SU-DHL-6 (cell line): ENCODE results near the gene GNL2.

ENCODE experiments used
- H2AFZ ChIP-seq: fragments of 200-600 bp; sonication (generic); 2 replicates; pipeline ENCODE4 v1.6.1; 2014; ENCODE audit warnings: low read depth, mild to moderate bottlenecking, moderate library complexity, mixed read lengths, antibody characterized with exemption, low read length; ENCODE audit not compliant: severe bottlenecking
- H3F3A ChIP-seq: fragments of 200-600 bp; shearing (Covaris generic); 2 replicates; pipeline ENCODE4 v1.6.0; 2016; ENCODE audit warnings: antibody characterized with exemption, mild to moderate bottlenecking; ENCODE audit not compliant: insufficient read depth
- H3K27ac ChIP-seq: fragments of 200-600 bp; sonication (generic); 2 replicates; pipeline ENCODE4 v1.5.1; 2016; ENCODE audit warnings: low read depth, mild to moderate bottlenecking, low read length, moderate library complexity, mixed read lengths
- H3K27me3 ChIP-seq: fragments of 200-600 bp; sonication (generic), shearing (Covaris generic); 2 replicates; pipeline ENCODE4 v1.6.0; 2014; ENCODE audit warnings: mild to moderate bottlenecking, low read length
- H3K36me3 ChIP-seq: fragments of 200-600 bp; sonication (generic); 2 replicates; pipeline ENCODE4 v1.6.1; 2014; ENCODE audit warnings: mild to moderate bottlenecking, low read length, mixed read lengths
- H3K4me2 ChIP-seq: fragments of 300-600, 200-600 bp; shearing (Covaris generic), sonication (generic); 2 replicates; pipeline ENCODE4 v1.6.0; 2014; ENCODE audit warnings: low read length, low read depth, mild to moderate bottlenecking; ENCODE audit not compliant: poor library complexity, severe bottlenecking
- H3K4me3 ChIP-seq: fragments of 200-600 bp; sonication (generic); 2 replicates; pipeline ENCODE4 v1.5.1; 2014; ENCODE audit warnings: antibody characterized with exemption, low read length, mild to moderate bottlenecking, mixed read lengths; ENCODE audit not compliant: insufficient read depth, poor library complexity, severe bottlenecking
- H3K79me2 ChIP-seq: fragments of 200-600 bp; sonication (generic); 2 replicates; pipeline ENCODE4 v1.6.1; 2014; ENCODE audit warnings: mild to moderate bottlenecking, low read length, moderate library complexity; ENCODE audit not compliant: insufficient read depth
- H3K9ac ChIP-seq: fragments of 200-600 bp; sonication (generic); 2 replicates; pipeline ENCODE4 v1.7.0; 2014; ENCODE audit warnings: mild to moderate bottlenecking, low read length
- H3K9me2 ChIP-seq: fragments of 200-600 bp; sonication (generic); replicated peaks from 2 replicates; pipeline ENCODE4 v1.6.1; 2014; ENCODE audit warnings: low read length; ENCODE audit not compliant: insufficient read depth
- H3K9me3 ChIP-seq: fragments of 200-600 bp; sonication (generic); 2 replicates; pipeline ENCODE4 v1.6.1; 2014; ENCODE audit warnings: low read length, mixed read lengths; ENCODE audit not compliant: insufficient read depth
- H4K20me1 ChIP-seq: fragments of 200-600 bp; sonication (generic); 2 replicates; pipeline ENCODE4 v1.6.1; 2014; ENCODE audit warnings: low read depth, mild to moderate bottlenecking, antibody characterized with exemption, low read length, moderate library complexity, mixed read lengths
- CTCF ChIP-seq: fragments of 200-600 bp; sonication (generic); IDR thresholded peaks from one replicate; pipeline ENCODE4 v1.5.1; 2017; ENCODE audit warnings: antibody characterized with exemption, mild to moderate bottlenecking, low read length, moderate library complexity; ENCODE audit not compliant: insufficient read depth, poor library complexity, severe bottlenecking
- EZH2phosphoT487 ChIP-seq: fragments of 200-600 bp; sonication (generic), shearing (Covaris generic); conservative IDR thresholded peaks from 2 replicates; pipeline ENCODE4 v1.6.1; 2018; ENCODE audit warnings: mild to moderate bottlenecking, antibody characterized with exemption, low read length, moderate library complexity, mixed read lengths

The GNL2 gene

GRCh38 chr1:37553598-37553926, 42.2 kb downstream of the GNL2 start:
- Histone ChIP-seq H3K9me2 (no peaks in the 10 kb centered on the region), H4K20me1 (0 out of 2 replicates have a peak, but pooled peaks cover 5% of the 10 kb centered on the region), H3K4me2 (peak overlapping the region; percentile 95), H3K9me3 (peaks cover 7% of the 10 kb centered on the region; the same call in 1 of the 2 replicates), H3K9ac (peak overlapping the region; percentile 73), H3K79me2 (peaks cover 42% of the 10 kb centered on the region), H3K27me3 (no peaks in the 10 kb centered on the region), H3K27ac (no peak overlapping the region), H3F3A (no peaks in the 10 kb centered on the region), H3K4me3 (peak overlapping the region; percentile 73), H3K36me3 (peaks cover 11% of the 10 kb centered on the region), H2AFZ (peak overlapping the region; percentile 38)
- TF ChIP-seq EZH2phosphoT487 (no peak), CTCF (no peak)

- no peak overlapping the region for H3K4me3 ChIP-seq
- H3F3A ChIP-seq = no peaks in the 10 kb centered on the region
- 0 out of 2 replicates have a peak, but pooled peaks cover 5% of the 10 kb centered on the region for H4K20me1 ChIP-seq
- TF ChIP-seq EZH2phosphoT487 (no peak), CTCF (no peak)
- no peak overlapping the region for H3K4me2 ChIP-seq
- no peaks in the 10 kb centered on the region for H3K27me3 ChIP-seq
- H2AFZ ChIP-seq = no peak overlapping the region
- peaks cover 18% of the 10 kb centered on the region; the same call in 1 of the 2 replicates for H3K36me3 ChIP-seq
- H3K9ac ChIP-seq = no peak overlapping the region
- peaks cover under 1% of the 10 kb centered on the region; the same call in 1 of the 2 replicates for H3K9me3 ChIP-seq
- H3K27ac ChIP-seq = no peak overlapping the region
- no peaks in the 10 kb centered on the region for H3K9me2 ChIP-seq
- H3K79me2 ChIP-seq = peaks cover 42% of the 10 kb centered on the region
These were observed 46.4 kb downstream of the GNL2 start for GRCh38 chr1:37549341-37549740.

GRCh38 chr1:37545019-37545418, 50.7 kb downstream of the GNL2 start:
- Histone ChIP-seq H3K9me2 (no peaks in the 10 kb centered on the region), H3K79me2 (peaks cover 9% of the 10 kb centered on the region; the same call in 1 of the 2 replicates), H2AFZ (no peak overlapping the region), H3K9me3 (no peaks in the 10 kb centered on the region), H3K4me3 (no peak overlapping the region), H4K20me1 (0 out of 2 replicates have a peak, but pooled peaks cover 4% of the 10 kb centered on the region), H3K36me3 (peaks cover 14% of the 10 kb centered on the region; the same call in 1 of the 2 replicates), H3K27ac (no peak overlapping the region), H3K4me2 (no peak overlapping the region), H3K27me3 (no peaks in the 10 kb centered on the region), H3K9ac (no peak overlapping the region), H3F3A (no peaks in the 10 kb centered on the region)
- no peak for TF ChIP-seq CTCF
- no peak for TF ChIP-seq EZH2phosphoT487
